NOMO-1 treated with dmso at 0.1 percent for 144 hours (cell line): Measurements from ENCODE around the gene TMEM125.

Experiments
- DNase-seq: peaks from one replicate; lab custom pipeline; 2025; ENCODE audit not compliant: unreplicated experiment; lab: John Stamatoyannopoulos, UW

The TMEM125 gene

GRCh38 chr1:43269627-43270375 lies at the start of gene TMEM125:
Gene TMEM125, plus strand, starts transcription at chr1:43269983. Its CDS starts 2,740 bp downstream, at chr1:43272723.
- no peak for DNase-seq

- DNase-seq, result peak; percentile 56
Observed at GRCh38 chr1:43220905-43221778, 48.6 kb upstream of the TMEM125 start.

GRCh38 chr1:43221797-43222196 lies 48.0 kb upstream of the TMEM125 start:
- DNase-seq, result no peak

GRCh38 chr1:43222879-43223278 lies 46.9 kb upstream of the TMEM125 start:
- no peak for DNase-seq

DNA sequence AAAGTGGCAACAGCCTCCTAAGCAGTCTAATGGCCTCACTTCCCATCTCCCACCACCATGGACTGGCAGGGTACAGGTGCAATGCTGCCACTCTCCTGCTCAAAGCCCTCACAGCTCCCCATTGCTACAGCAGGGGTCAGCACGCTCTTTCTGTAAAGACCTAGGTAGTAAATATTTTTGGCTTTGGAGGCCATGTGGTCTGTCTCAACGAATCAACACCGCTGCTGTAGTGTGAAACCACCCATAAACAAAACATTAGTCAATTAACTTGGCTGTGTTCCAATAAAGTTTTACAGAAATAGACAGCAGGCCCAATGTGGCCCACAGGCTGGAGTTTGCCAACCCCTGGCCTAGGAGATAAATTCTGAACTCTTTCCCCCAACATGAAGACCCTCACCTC lies 44.6 kb upstream of the TMEM125 start:
- no peak for DNase-seq

DNA sequence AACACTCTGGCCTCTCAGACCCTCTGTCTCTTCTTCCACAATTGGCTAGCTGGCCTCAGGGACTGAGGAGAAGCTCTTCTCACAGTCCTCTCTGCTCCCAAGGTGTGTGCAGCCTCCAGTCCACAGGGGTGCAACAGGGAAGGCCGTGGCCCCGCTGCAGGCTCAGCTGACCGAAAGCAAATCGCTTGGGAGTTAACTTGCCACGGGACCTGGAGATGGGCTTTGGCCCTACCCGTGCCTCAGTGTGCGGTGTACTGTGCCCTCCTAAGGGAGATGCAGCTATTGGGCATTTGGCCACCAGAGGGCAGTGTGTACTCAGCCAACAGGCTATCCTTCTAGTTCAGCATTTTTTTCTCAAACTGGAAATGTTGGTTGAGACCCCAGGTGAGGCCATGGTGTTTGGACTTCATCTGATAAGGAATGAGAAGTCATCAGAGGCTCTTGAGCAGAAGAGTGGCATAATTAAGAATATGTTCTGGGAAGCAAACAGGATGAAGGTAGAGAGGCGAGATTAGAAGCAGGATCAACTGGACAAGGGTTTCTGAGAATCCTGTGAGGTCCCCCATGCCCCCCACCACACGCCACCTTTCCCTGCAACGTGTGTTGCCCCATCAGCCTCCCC lies 42.5 kb upstream of the TMEM125 start:
- peak; percentile 35 for DNase-seq

- no peak for DNase-seq
Observed at GRCh38 chr1:43229826-43230780, 39.7 kb upstream of the TMEM125 start.

DNA sequence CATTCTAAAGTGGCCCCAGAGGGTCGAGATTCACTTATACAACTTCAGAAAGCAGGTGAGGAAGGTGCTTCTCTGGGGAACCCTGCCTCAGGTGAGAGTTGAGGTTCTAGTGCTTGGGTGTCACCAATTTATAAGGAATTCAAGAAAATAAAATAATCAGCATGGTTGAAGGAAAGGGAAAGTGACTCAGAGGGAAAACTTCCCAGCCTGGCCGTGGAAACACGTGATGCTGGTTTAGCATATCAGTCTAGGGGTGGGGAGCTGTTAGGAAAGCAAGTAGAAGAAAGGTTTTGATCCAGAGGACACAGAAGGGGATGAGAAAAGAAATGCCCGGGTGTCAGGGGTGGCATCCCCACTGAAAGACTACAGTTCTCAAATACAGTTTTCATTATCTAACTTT lies 37.7 kb upstream of the TMEM125 start:
- DNase-seq, result no peak

DNA sequence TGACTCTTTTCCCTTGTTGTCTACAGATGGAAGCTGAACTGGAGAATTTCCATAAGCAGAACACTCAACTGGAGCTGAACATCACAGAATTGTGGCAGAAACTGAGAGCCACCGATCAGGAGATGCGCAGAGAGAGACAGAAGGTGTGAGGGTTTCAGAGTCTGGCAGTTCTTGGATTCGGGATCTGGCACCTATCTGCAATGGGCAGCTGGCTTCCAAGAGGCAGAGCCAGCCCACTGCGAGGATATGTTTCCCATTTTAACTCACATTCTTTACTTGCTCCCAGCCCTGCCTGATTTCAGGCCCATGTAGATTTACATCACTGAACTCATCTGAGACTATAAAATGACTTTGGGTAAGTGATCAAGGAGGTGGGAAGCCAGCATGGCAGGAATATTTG lies 37.3 kb upstream of the TMEM125 start:
- no peak for DNase-seq

DNA sequence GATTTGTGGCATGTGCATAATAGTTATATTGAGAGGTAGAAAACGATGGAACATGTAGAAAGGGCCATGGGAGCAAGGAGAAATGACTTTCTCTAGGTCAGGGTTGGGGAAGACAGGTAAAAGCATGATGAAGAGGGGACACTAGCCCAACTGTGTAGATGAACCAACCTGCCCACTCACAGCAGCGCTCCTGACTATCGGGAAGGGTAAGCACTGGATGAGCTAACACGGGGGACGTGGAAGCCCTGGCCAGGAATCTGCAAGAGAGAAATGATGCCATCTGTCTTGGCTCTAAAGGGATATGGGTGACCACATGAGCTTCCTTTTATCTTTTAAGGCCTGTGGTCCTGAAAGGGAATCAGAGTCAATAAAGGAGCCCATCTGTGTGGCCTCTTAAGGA lies 36.2 kb upstream of the TMEM125 start:
- DNase-seq, result no peak

DNA sequence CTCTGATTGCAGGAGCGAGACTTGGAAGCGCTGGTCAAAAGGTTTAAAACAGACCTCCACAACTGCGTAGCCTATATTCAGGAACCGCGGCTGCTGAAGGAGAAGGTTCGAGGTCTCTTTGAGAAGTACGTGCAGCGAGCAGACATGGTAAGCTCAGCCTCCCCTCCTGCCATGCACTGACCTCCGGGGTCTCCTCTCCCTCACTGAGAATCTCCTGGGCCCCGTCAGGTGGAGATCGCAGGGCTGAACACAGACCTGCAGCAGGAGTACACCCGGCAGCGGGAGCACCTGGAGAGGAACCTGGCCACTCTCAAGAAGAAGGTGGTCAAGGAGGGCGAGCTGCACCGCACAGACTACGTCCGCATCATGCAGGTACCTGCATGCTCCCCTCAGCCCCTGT lies 35.5 kb upstream of the TMEM125 start:
- DNase-seq, result no peak

GRCh38 chr1:43235040-43235439 lies 34.7 kb upstream of the TMEM125 start:
- DNase-seq, result no peak

- DNase-seq, result no peak
Observed at GRCh38 chr1:43235451-43236121, 34.2 kb upstream of the TMEM125 start.

GRCh38 chr1:43237121-43237520 lies 32.7 kb upstream of the TMEM125 start:
- no peak for DNase-seq

DNA sequence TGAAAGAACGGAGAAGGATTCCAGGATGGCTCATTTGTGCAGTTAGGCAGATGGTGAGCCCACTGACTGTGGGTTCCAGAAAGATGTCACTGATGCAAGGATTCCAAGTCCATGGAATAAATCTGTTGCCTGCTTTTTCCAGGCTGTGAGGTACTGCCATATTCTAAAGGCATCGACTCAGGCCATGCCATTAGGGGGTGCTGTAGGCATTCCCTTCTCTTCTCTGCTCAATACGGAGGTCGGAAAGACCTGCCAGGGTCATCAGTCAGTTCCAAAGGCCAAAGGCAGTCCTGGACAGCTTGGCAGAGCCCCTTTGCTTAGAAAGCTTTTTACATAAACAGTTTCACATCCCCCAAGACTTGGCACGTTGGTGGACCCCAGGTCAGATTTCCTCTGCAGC lies 31.7 kb upstream of the TMEM125 start:
- DNase-seq, result no peak

- no peak for DNase-seq
Observed at GRCh38 chr1:43238991-43239469, 30.8 kb upstream of the TMEM125 start.

- DNase-seq, result peak; percentile 71
Observed at GRCh38 chr1:43239484-43239883, 30.3 kb upstream of the TMEM125 start.

GRCh38 chr1:43241413-43241836 lies 28.4 kb upstream of the TMEM125 start:
- DNase-seq, result no peak

GRCh38 chr1:43243299-43243698 lies 26.5 kb upstream of the TMEM125 start:
- no peak for DNase-seq
